WERI-Rb-1 (cell line): ENCODE results near the gene INTS3.

Source experiments
- DNase-seq: peaks from one replicate; pipeline ENCODE4 v3.0.0-alpha.2; 2020
- H3K27ac ChIP-seq: fragments of 250-450 bp; sonication (Bioruptor Pico); 2 replicates; pipeline ENCODE4 v1.5.1; 2020; ENCODE audit warnings: mild to moderate bottlenecking, moderate library complexity
- H3K27me3 ChIP-seq: fragments of 250-450 bp; sonication (Bioruptor Pico); 2 replicates; pipeline ENCODE4 v1.5.1; 2021; ENCODE audit warnings: mild to moderate bottlenecking, low read depth, moderate library complexity; ENCODE audit not compliant: insufficient read depth, severe bottlenecking
- H3K36me3 ChIP-seq: fragments of 250-450 bp; sonication (Bioruptor Pico); 2 replicates; pipeline ENCODE4 v1.5.1; 2020; ENCODE audit warnings: mild to moderate bottlenecking, moderate library complexity
- H3K4me3 ChIP-seq: 2 replicates; pipeline ENCODE4 v1.5.1; 2011; ENCODE audit warnings: low read depth, mild to moderate bottlenecking, control low read depth, low read length
- H3K9me3 ChIP-seq: fragments of 250-450 bp; sonication (Bioruptor Pico); 2 replicates; pipeline ENCODE4 v1.5.1; 2021; ENCODE audit warnings: mild to moderate bottlenecking, moderate library complexity; ENCODE audit not compliant: severe bottlenecking
- CTCF ChIP-seq: IDR thresholded peaks from 2 replicates; pipeline ENCODE4 v1.5.1; 2011; ENCODE audit warnings: low read depth, mild to moderate bottlenecking, control low read depth, inconsistent platforms, low read length

The INTS3 gene

GRCh38 chr1:153727463-153728304, at the start of gene INTS3:
Gene INTS3 (plus strand): TSS chr1:153728050. CDS start chr1:153728635, 585 bp downstream.
- Histone ChIP-seq H3K9me3 (no peaks in the 10 kb centered on the region), H3K4me3 (peak within 1 kb of the TSS; percentile 92), H3K27me3 (no peaks in the 10 kb centered on the region), H3K27ac (peak within 1 kb of the TSS; percentile 93), H3K36me3 (peaks cover 11% of the 10 kb centered on the region)
- DNase-seq = peak; percentile 100
- TF ChIP-seq CTCF = peak; percentile 54

GRCh38 chr1:153678519-153679336, 49.1 kb upstream of the INTS3 start, which contains the start of gene NPR1:
Gene NPR1 (plus strand): TSS chr1:153678688. CDS start chr1:153679109, 421 bp downstream.
- no peak within 1 kb of the TSS for H3K27ac ChIP-seq
- no peaks in the 10 kb centered on the region for H3K36me3 ChIP-seq
- H3K4me3 ChIP-seq = peak within 1 kb of the TSS; percentile 53
- H3K27me3 ChIP-seq = peaks cover 44% of the 10 kb centered on the region
- peak; percentile 74 for DNase-seq
- TF ChIP-seq CTCF = 0 out of 2 replicates have a peak, but pooled peaks have one; percentile 29
- H3K9me3 ChIP-seq = no peaks in the 10 kb centered on the region

- peak; percentile 60 for TF ChIP-seq CTCF
- H3K36me3 ChIP-seq = no peaks in the 10 kb centered on the region
- H3K9me3 ChIP-seq = no peaks in the 10 kb centered on the region
- peak overlapping the region; percentile 53 for H3K4me3 ChIP-seq
- H3K27ac ChIP-seq = no peak overlapping the region
- peaks cover 44% of the 10 kb centered on the region for H3K27me3 ChIP-seq
- peak; percentile 72 for DNase-seq
Observed at GRCh38 chr1:153679337-153680119, 48.3 kb upstream of the INTS3 start.

GRCh38 chr1:153680120-153680403, 47.8 kb upstream of the INTS3 start:
- TF ChIP-seq CTCF = no peak
- no peak overlapping the region for H3K4me3 ChIP-seq
- no peaks in the 10 kb centered on the region for H3K36me3 ChIP-seq
- H3K9me3 ChIP-seq = no peaks in the 10 kb centered on the region
- H3K27ac ChIP-seq = no peak overlapping the region
- H3K27me3 ChIP-seq = peaks cover 44% of the 10 kb centered on the region
- no peak for DNase-seq

GRCh38 chr1:153682730-153683129, 45.1 kb upstream of the INTS3 start:
- Histone ChIP-seq H3K27ac (no peak overlapping the region), H3K36me3 (no peaks in the 10 kb centered on the region), H3K27me3 (peaks cover 44% of the 10 kb centered on the region), H3K4me3 (no peak overlapping the region), H3K9me3 (no peaks in the 10 kb centered on the region)
- DNase-seq = no peak
- TF ChIP-seq CTCF = no peak
